A549 (cell line): ENCODE data around the gene LRRC39.

Experiments
- JUN ChIP-seq, 2 experiments: fragments of >200 bp; sonication (Bioruptor Twin); formaldehyde crosslinking; IDR thresholded peaks; 2 replicates in 1 of 2; 3 replicates in 1 of 2; pipeline ENCODE4 v1.6.1; 2016 to 2017
- KDM1A ChIP-seq: fragments of 200-600 bp; sonication (generic); IDR thresholded peaks from 2 replicates; pipeline ENCODE4 v1.6.1; 2016; ENCODE audit warnings: low read depth, mild to moderate bottlenecking
- NR3C1 ChIP-seq: fragments of >200 bp; sonication (Bioruptor Twin); formaldehyde crosslinking; IDR thresholded peaks from 3 replicates; pipeline ENCODE4 v1.6.1; 2017
- POLR2A ChIP-seq: IDR thresholded peaks from 2 replicates; pipeline ENCODE4 v1.6.1; 2012; ENCODE audit warnings: mild to moderate bottlenecking, low read length
- RAD21 ChIP-seq, 2 experiments: fragments of >200 bp in 1 of 2; sonication (Bioruptor Twin) in 1 of 2; formaldehyde crosslinking in 1 of 2; IDR thresholded peaks in 1 of 2; conservative IDR thresholded peaks in 1 of 2; 2 replicates in 1 of 2; 3 replicates in 1 of 2; pipeline ENCODE4 v1.6.1; 2012 to 2018; ENCODE audit warnings: inconsistent platforms in 1 of 2
- RARB ChIP-seq: fragments of 250-450 bp; sonication (Bioruptor Pico); IDR thresholded peaks from 2 replicates; pipeline ENCODE4 v1.8.0; 2021; ENCODE audit warnings: mild to moderate bottlenecking, moderate library complexity
- TF ChIP-seq, protein P1 (sequence below): fragments of >200 bp; sonication (Bioruptor Twin); formaldehyde crosslinking; IDR thresholded peaks from 3 replicates; pipeline ENCODE4 v1.5.1; 2016

DNA sequence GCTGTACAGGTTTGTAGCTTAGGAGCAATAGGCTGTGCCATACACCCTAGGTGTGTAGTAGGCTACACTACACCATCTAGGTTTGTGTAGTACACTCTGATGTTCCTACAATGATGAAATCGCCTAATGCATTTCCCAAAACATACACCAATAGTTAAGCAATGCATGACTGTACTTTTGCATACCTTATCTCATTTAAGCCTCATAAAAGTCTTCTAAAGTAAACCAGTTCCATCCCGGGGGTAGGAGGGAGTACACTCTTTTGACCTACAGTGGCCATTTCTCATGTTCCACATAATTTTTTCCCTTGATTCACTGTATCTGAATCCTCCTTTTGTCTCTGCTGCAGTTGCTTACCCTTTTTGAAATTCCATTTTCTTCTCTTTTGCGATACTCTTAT, 32.9 kb downstream of the LRRC39 start:
- TF ChIP-seq, protein P1, sequence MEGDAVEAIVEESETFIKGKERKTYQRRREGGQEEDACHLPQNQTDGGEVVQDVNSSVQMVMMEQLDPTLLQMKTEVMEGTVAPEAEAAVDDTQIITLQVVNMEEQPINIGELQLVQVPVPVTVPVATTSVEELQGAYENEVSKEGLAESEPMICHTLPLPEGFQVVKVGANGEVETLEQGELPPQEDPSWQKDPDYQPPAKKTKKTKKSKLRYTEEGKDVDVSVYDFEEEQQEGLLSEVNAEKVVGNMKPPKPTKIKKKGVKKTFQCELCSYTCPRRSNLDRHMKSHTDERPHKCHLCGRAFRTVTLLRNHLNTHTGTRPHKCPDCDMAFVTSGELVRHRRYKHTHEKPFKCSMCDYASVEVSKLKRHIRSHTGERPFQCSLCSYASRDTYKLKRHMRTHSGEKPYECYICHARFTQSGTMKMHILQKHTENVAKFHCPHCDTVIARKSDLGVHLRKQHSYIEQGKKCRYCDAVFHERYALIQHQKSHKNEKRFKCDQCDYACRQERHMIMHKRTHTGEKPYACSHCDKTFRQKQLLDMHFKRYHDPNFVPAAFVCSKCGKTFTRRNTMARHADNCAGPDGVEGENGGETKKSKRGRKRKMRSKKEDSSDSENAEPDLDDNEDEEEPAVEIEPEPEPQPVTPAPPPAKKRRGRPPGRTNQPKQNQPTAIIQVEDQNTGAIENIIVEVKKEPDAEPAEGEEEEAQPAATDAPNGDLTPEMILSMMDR, result no peak
- TF ChIP-seq NR3C1 (no peak), POLR2A (no peak), KDM1A (no peak), RARB (no peak), RAD21 (conservative IDR thresholded peaks at IDR 0.05 in 1 of 2, IDR thresholded peaks at IDR 0.05 in 1 of 2) (no peak), JUN (IDR thresholded peaks at IDR 0.05) (no peak)
